Endometrial microvascular endothelial cells (primary cell): ENCODE data around the gene SPIRE1. TPM values are rescaled to one million over a fixed set of nuclear protein-coding genes. Genes with fewer than 3 reads are reported as not detected.
"Not testable (repeated sequence)": the region's sequence is repeated elsewhere in the genome, so short reads cannot be mapped to it uniquely, and the experiment has no call there.

Source experiments
- in situ Hi-C: cut with HindIII; loops from 2 replicates; pipeline ENCODE4 v1.10.0; 2017; ENCODE audit warnings: low sequenced_read_pairs, low pct_unique_long_range_greater_than_20kb; ENCODE audit errors: inconsistent ontology term
- total RNA-seq: library from RNA; depleted of rRNA; stranded (reverse); fragments of >200 nt; gene quantifications from one replicate; pipeline ENCODE4 v1.2.3, GENCODE V29; 2015; ENCODE audit errors: inconsistent ontology term

SPIRE1 gene
- total RNA-seq, 1 donor from 2014 or later: 32.3 TPM

GRCh38 chr18:12518326-12518725 lies 139.6 kb downstream of the SPIRE1 start:
- in situ Hi-C loops: no loop called here

GRCh38 chr18:12517142-12517825 lies 140.6 kb downstream of the SPIRE1 start:
- in situ Hi-C loops: no loop called here

DNA sequence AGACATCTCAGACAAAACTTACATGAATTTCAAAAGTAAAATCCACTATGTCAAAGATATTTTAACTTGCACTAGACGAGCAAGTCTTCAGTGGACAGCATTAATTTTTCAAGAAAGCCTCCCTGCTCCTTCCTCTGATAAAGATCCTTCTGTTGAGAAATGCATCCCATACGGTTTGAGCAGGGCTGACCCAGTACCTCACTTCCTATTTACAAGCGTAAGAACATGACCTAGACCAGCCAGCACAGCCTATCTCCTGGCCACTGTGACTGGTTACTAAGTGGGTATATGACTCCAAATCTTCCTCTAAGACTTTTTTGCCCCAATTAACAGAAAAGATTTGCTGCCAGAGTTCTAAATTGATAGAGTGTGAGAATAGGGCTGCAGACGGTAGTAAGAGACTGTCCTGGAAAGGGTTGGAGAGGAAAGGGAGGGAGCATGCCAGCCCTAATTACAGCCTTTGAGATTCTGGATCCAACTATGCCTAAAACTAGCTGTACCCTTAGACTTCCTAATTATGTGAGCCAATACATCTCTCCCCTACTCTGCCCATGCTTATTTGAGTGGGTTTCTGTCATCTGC lies 141.8 kb downstream of the SPIRE1 start:
- in situ Hi-C loops: no loop called here

- in situ Hi-C loops: no loop called here
Measured at GRCh38 chr18:12515550-12515949, 142.4 kb downstream of the SPIRE1 start.

GRCh38 chr18:12507007-12507406 lies 150.9 kb downstream of the SPIRE1 start:
- in situ Hi-C loops: no loop called here

DNA sequence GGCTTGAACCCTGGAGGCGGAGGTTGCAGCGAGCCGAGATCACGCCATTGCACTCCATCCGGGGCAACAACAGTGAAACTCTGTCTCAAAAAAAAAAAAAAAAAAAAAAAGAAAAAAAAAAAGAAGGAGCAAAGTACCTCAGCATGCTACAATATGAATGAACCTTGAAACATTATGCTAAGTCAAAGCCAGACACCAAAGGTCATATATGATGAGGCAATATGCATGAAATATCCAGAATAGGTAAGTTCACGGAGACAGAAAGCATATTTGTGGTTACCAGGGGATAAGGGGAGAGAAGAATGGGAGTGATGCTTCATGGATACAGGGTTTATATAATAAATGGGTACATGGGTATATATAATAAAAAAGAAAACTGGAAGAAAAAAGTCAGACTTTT lies 156.9 kb downstream of the SPIRE1 start:
- in situ Hi-C loops: no loop called here

DNA sequence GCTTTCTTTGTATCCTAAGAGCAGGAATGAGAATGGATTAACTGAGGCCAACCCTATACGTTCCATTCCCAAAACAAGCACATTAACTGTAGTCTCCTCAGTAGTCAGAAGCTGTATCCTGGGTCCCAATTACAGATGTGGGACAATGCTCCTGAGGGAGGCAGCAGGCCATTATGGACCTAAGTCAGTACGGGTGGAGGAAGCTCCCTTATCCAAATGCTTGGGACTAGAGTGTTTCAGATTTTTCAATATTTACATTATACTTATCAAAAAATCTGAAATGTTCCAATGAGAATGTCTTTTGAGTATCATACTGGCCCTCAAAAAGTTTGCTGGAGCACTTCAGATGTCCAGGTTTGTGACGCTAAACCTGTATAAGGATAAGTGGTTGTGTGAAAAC lies 160.1 kb downstream of the SPIRE1 start:
- in situ Hi-C loops: no loop called here

- in situ Hi-C loops: no loop called here
Measured at GRCh38 chr18:12497296-12497695, 160.6 kb downstream of the SPIRE1 start.

- in situ Hi-C loops: no loop called here
Measured at GRCh38 chr18:12492907-12493306, 165.0 kb downstream of the SPIRE1 start.

DNA sequence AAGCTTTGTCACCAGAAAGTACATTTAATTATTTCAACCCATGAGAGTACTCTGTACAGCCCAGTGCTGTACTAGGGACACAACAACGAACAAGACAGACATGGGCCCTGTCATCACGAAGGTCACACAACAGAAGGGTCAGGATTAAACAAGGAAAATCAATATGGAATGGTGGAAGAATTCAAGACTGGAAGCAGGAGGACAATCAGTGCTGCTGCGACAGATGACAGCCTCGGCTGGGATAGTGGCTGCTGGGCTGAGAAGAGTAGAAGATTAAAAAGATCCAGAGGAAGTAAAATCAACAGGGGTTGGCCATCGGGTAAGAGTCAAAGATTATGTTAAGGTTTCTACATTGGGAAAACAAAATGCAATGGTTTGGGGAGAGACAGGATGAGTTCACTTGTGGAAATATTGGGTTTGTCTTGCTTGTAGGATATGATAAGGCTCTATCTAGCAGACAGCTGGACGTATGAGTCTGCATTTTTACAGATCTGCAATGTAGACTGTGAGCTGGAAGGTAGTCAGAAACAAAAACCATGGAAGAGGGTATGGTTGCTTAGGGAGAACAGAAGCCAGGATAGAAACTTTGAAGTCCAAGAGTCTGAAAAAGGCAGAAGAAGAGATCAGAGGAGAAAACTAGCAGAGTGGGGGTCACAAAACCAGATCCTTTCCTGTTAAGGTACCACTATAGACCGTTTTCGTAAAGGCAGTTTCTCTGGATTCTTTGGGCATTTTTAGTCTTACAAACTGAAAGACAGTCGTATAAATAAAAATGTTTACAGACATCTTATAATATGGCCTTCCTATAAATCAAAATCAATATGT lies 166.1 kb downstream of the SPIRE1 start:
- in situ Hi-C loops: no loop called here

- in situ Hi-C loops: no loop called here
Measured at GRCh38 chr18:12485479-12486105, 172.3 kb downstream of the SPIRE1 start.

DNA sequence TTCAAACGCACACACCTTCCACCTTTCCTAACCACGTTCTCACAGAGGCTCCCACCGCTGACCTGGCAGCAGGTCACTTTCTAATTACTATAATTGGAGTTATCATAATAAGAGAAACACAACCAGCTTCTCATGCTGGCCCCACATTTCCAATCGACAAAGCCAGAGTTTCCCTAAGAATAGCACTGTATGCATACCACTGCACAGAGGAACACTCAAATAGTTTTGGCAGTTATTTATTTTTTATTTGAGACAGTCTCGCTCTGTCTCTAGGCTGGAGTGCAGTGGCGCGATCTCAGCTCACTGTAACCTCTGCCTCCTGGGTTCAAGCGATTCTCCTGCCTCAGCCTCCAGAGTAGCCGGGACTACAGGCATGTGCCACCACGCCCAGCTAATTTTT lies 176.0 kb downstream of the SPIRE1 start:
- in situ Hi-C loops: not testable (repeated sequence)

DNA sequence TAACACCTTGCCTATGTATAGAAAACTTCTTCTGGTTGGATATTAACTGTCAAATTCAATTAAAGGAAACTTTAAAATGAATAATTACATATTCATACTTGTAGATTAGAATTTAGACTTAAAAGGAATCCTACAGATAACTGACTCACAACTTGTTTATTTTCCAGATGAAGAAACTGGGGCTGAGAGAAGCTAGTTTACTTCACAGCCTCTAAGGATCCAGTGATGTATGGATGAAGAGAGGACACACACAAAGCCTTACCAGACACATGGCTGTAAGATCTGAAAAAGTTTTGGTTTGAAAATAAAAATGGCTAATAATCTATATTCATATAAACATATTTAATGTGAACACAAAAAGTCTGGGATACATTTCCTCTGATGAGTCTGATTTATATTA lies 177.9 kb downstream of the SPIRE1 start:
- in situ Hi-C loops: no loop called here

DNA sequence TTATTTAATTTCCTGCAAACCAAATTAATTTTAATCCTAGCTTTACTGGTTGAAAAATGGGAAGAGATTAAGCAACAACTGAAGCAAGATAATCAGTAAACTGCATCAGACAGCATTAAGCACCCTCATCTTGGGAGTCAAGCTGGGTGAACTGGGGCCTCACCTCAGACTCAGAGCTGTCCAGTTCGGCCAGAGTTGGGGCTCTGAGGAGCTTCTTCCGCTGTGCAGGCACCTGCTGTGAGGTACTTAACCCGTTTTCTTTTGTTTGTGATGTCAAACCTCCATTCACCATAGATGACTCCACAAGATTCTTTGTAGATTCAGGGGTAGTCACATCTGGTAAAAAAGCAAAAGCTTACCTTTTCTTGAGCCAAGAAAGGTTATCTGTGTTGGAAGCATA lies 178.4 kb downstream of the SPIRE1 start:
- in situ Hi-C loops: no loop called here

- in situ Hi-C loops: no loop called here
Measured at GRCh38 chr18:12478269-12479047, 179.4 kb downstream of the SPIRE1 start.

DNA sequence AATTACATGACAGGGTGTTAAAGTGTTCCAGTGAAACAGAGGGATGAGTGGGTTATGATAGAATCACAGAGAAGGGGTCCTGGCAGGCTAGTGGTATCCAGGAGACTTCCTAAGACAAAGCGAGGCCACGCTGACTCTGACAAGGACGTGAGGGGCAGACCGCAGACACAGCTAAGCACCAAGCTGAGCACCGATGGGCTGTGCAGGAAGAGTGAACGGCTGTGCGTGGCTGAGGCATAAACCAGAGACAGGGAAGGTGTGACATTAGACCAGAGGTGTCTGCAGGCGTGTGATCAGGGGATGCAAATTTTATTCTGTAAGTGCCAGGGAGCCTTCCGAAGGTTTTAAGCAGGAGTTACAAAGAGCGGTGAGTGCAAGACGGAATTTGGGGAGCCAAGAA lies 180.3 kb downstream of the SPIRE1 start:
- in situ Hi-C loops: no loop called here

DNA sequence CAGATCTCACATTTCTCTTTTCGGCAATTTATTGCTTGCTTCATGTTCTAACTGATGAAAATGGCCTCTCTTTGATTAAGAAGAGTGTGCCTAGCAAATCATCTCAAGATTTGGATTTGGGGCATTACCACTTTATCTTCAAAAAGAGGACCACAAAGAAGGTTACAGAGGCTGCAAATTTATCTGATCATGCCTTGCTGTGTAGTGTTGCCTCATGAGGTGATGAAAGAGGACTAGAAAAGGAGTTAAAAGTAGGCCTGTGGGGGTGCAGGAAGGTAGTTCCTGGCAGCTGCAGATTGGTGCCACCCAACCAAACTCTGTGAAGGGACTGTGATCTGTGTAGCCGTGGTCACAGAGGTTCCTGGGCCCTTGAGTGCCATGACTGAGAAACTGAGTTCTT lies 181.0 kb downstream of the SPIRE1 start:
- in situ Hi-C loops: no loop called here

- in situ Hi-C loops: no loop called here
Measured at GRCh38 chr18:12474876-12475275, 183.0 kb downstream of the SPIRE1 start.

DNA sequence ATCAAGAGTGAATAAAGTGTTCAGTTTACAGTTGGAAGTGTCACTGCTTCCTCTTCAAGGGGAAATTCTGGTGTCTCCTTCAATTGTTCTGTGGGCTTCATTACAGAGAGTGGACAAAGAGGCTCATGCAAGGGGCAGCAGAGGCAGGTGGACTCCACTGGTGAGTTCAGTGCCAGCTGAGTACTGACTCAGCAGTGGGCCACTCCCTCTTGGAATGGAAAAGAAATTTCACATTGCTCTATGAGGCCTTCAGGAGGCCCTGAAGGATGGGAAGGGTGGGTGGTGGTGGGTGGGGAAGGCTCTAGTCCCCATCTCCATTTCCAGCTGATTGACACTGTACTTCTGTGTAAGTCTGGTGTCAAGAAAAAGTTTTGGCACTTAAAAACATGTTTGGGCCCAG lies 183.8 kb downstream of the SPIRE1 start:
- in situ Hi-C loops: no loop called here
